Transverse colon (tissue), 4 donors: Measurements from ENCODE around the gene RNASE9.

Experiments
- EP300 ChIP-seq: sonication (generic); formaldehyde crosslinking; IDR thresholded peaks from one replicate; pipeline ENCODE4 v1.6.1; 2017; ENCODE audit warnings: antibody characterized with exemption, low read depth
- POLR2A ChIP-seq: fragments of 450-650 bp; IDR thresholded peaks from one replicate; pipeline ENCODE4 v1.6.1; 2016; ENCODE audit warnings: antibody characterized with exemption, mild to moderate bottlenecking, moderate library complexity
- POLR2AphosphoS5 ChIP-seq, 3 donors: sonication (generic); formaldehyde crosslinking; IDR thresholded peaks; one replicate each; pipeline ENCODE4 v1.6.1; 2016; ENCODE audit warnings: antibody characterized with exemption in 3 of 3
- TF ChIP-seq, protein P1 (sequence below), 5 experiments: fragments of 200-600 bp in 3 of 5; fragments of 450-650 bp in 2 of 5; sonication (generic) in 3 of 5; IDR thresholded peaks; 1 replicate in 2 of 5; 2 replicates in 3 of 5; pipeline ENCODE4 v1.5.1; 2016 to 2017; ENCODE audit warnings: antibody characterized with exemption in 5 of 5, inconsistent platforms in 3 of 5, mild to moderate bottlenecking in 2 of 5, moderate library complexity in 1 of 5

DNA sequence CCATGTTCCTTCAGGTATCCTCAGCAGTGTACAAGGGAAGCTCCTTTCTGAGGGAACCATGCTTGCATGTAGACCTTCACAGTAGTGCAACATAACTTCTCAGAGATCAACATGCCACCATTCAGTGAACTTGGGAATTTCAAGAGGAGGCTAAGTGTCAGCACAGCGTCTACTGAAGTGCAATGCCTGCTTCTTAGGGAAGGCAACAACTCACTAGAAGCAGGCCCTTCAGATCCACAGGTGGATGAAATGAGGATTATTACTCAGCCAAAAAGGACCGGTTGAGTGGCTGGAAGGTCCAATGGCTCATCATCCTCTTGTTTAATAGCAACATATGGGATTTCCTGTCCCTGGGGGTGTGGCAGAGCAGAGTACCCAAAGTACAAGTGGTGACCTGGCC, 36.8 kb downstream of the RNASE9 start:
- TF ChIP-seq, protein P1, sequence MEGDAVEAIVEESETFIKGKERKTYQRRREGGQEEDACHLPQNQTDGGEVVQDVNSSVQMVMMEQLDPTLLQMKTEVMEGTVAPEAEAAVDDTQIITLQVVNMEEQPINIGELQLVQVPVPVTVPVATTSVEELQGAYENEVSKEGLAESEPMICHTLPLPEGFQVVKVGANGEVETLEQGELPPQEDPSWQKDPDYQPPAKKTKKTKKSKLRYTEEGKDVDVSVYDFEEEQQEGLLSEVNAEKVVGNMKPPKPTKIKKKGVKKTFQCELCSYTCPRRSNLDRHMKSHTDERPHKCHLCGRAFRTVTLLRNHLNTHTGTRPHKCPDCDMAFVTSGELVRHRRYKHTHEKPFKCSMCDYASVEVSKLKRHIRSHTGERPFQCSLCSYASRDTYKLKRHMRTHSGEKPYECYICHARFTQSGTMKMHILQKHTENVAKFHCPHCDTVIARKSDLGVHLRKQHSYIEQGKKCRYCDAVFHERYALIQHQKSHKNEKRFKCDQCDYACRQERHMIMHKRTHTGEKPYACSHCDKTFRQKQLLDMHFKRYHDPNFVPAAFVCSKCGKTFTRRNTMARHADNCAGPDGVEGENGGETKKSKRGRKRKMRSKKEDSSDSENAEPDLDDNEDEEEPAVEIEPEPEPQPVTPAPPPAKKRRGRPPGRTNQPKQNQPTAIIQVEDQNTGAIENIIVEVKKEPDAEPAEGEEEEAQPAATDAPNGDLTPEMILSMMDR (IDR thresholded peaks at IDR 0.05), result no peak
- TF ChIP-seq EP300, result no peak
- TF ChIP-seq POLR2AphosphoS5 (IDR thresholded peaks at IDR 0.05), result no peak
- no peak for TF ChIP-seq POLR2A
